GM21786 (cell line): ENCODE data around the gene TM9SF4.
A peak's percentile ranks its signal among the peaks of the same experiment; 100 is the strongest.
"Not testable (repeated sequence)": the region's sequence is repeated elsewhere in the genome, so short reads cannot be mapped to it uniquely, and the experiment has no call there.

Experiments
- ATAC-seq: cut with Tn5 transposase; IDR thresholded peaks from one replicate; pipeline ENCODE4 v1.9.1; 2021; ENCODE audit not compliant: unreplicated experiment

The TM9SF4 gene

GRCh38 chr20:32155017-32155981 lies 45.8 kb downstream of the TM9SF4 start:
- ATAC-seq = peak; percentile 65

- ATAC-seq = no peak
Observed at GRCh38 chr20:32157611-32158010, 48.1 kb downstream of the TM9SF4 start.

GRCh38 chr20:32158351-32158750 lies 48.8 kb downstream of the TM9SF4 start:
- no peak for ATAC-seq

- ATAC-seq = no peak
Observed at GRCh38 chr20:32158943-32159660, 49.6 kb downstream of the TM9SF4 start.

GRCh38 chr20:32159766-32160221 lies 50.3 kb downstream of the TM9SF4 start:
- ATAC-seq = no peak

- no peak for ATAC-seq
Observed at GRCh38 chr20:32160341-32160740, 50.8 kb downstream of the TM9SF4 start.

GRCh38 chr20:32162351-32162750 lies 52.8 kb downstream of the TM9SF4 start:
- ATAC-seq = no peak

- no peak for ATAC-seq
Observed at GRCh38 chr20:32163951-32164350, 54.4 kb downstream of the TM9SF4 start.

GRCh38 chr20:32164984-32165735 lies 55.6 kb downstream of the TM9SF4 start:
- ATAC-seq = no peak

- no peak for ATAC-seq
Observed at GRCh38 chr20:32165836-32166545, 56.5 kb downstream of the TM9SF4 start.

- no peak for ATAC-seq
Observed at GRCh38 chr20:32167552-32167951, 58.0 kb downstream of the TM9SF4 start.

- no peak for ATAC-seq
Observed at GRCh38 chr20:32168184-32168910, 58.8 kb downstream of the TM9SF4 start.

GRCh38 chr20:32177696-32178095 lies 68.2 kb downstream of the TM9SF4 start:
- ATAC-seq = not testable (repeated sequence)

GRCh38 chr20:32179515-32179914 lies 70.0 kb downstream of the TM9SF4 start:
- ATAC-seq = no peak

GRCh38 chr20:32179934-32180333 lies 70.4 kb downstream of the TM9SF4 start:
- ATAC-seq = no peak

GRCh38 chr20:32181606-32182005 lies 72.1 kb downstream of the TM9SF4 start:
- no peak for ATAC-seq

- ATAC-seq = no peak
Observed at GRCh38 chr20:32183947-32184635, 74.6 kb downstream of the TM9SF4 start.

- no peak for ATAC-seq
Observed at GRCh38 chr20:32184961-32185603, 75.6 kb downstream of the TM9SF4 start.

GRCh38 chr20:32186506-32186905 lies 77.0 kb downstream of the TM9SF4 start:
- no peak for ATAC-seq
